ENCODE data around the gene DCAF8.

DNA sequence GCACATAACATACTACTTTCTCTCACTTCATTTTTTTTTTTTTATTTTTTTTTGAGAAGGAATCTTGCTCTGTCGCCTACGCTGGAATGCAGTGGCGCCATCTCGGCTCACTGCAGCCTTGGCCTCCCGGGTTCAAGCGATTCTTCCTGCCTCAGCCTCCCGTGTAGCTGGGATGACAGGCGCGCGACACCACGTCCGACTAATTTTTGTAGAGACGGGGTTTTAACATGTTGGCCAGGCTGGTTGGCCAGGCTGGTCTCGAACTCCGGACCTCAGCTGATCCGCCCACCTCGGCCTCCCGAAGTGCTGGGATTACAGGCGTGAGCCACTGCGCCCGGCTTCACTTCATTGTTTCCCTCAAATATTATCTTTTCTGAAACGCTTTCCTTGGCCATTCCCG lies 23.2 kb upstream of the DCAF8 start:
- TF ChIP-seq CTCF (IDR thresholded peaks at IDR 0.05), result no peak
- TF ChIP-seq POLR2A (IDR thresholded peaks at IDR 0.05), result no peak
